GM12801 (cell line): ENCODE measurements around the gene PHLDA1.

Source experiments
- CTCF ChIP-seq: IDR thresholded peaks from one replicate; pipeline ENCODE4 v1.5.1; 2011; ENCODE audit warnings: control low read depth; ENCODE audit not compliant: insufficient read length; ENCODE audit errors: extremely low read depth

The PHLDA1 gene

DNA sequence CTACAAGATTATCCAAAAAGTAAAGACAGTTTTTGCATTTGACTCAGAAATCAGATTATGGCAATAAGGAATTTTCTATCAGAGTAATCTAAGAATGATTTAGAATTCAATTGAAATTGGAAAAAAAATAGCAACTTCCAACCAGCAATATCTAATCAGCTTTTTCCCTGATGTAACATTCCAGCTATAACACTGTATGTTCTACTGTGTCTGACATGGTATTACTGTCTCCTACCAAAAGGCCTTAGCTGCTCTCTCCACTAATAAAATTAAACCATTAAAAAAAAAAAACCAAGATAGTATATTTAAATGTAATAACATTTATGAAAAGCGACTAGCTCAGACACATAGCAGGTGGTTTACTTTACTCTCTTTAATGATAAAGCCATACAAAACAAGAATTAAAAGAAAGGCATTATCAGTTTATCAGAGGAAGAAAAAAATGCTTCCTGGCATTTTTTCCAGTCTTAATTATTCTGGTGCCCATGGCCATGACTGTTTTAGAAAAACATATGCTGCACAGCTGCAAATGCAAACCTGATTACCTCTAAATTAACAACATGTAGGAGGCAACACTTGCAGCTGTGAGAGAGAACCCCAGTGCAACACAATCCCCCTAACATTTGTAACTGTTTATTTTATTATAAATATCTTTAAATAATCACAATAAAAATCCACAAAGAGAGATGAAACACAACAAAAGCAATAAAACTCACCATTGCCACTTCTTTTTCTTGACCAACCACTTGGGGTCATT lies 28.8 kb downstream of the PHLDA1 start:
- no peak for TF ChIP-seq CTCF

GRCh38 chr12:75998292-75999063 lies 33.1 kb downstream of the PHLDA1 start:
- TF ChIP-seq CTCF = no peak

- TF ChIP-seq CTCF = no peak
These were observed 33.9 kb downstream of the PHLDA1 start for GRCh38 chr12:75997658-75998057.

GRCh38 chr12:75996861-75997447 lies 34.6 kb downstream of the PHLDA1 start:
- no peak for TF ChIP-seq CTCF

- TF ChIP-seq CTCF = no peak
These were observed 35.9 kb downstream of the PHLDA1 start for GRCh38 chr12:75995691-75996090.

DNA sequence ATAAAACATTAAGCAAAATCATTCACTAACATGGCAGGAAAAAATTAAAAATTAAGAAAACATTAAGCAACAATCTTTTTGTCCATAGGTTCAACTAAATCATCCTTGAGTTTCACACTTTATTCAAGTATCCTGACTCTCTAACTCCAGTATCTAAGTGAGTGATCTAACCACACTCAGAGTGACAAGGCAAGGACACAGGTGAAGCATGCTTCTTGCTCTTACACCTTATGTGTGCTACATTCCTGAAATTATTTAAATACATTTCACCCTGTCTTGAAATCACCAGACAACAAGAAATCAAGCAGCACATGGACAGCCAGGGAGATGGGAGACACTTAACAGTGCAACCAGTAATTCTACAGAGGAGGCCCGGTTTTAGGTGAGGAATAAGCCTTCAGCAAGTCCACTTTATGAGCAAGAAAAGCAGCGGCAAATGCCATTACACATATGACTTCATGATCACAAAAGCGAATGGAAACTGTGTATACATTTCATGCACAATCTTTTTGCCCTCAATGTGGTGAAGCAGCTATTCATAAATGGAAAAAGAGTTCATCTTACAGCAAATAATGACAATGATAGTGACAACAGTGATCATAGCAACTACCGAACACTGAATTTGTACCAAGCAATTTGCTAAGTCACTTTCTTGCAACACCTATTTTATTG lies 37.4 kb downstream of the PHLDA1 start:
- no peak for TF ChIP-seq CTCF

- TF ChIP-seq CTCF = no peak
These were observed 39.8 kb downstream of the PHLDA1 start for GRCh38 chr12:75991753-75992152.
